Progenitor cell of endocrine pancreas (in vitro differentiated cells): ENCODE measurements around the gene ASS1. TPM values are rescaled to one million over a fixed set of nuclear protein-coding genes. Genes with fewer than 3 reads are reported as not detected.
"Not testable (repeated sequence)": the region's sequence is repeated elsewhere in the genome, so short reads cannot be mapped to it uniquely, and the experiment has no call there.

ENCODE experiments used
- DNase-seq: peaks from one replicate; pipeline ENCODE4 v3.0.0; 2021; ENCODE audit warnings: low spot score; ENCODE audit not compliant: unreplicated experiment
- H3K27ac Mint-ChIP-seq: 2 replicates; pipeline ENCODE4 v1.8.0; 2021; ENCODE audit warnings: mild to moderate bottlenecking, moderate library complexity, mixed read lengths
- H3K27me3 Mint-ChIP-seq: 2 replicates; pipeline ENCODE4 v1.8.0; 2021; ENCODE audit warnings: mixed read lengths
- H3K36me3 Mint-ChIP-seq: 2 replicates; pipeline ENCODE4 v1.8.0; 2022; ENCODE audit warnings: mixed read lengths; ENCODE audit not compliant: insufficient read depth
- H3K4me1 Mint-ChIP-seq: 2 replicates; pipeline ENCODE4 v1.8.0; 2021; ENCODE audit warnings: low read depth, mixed read lengths
- H3K4me3 Mint-ChIP-seq: 2 replicates; pipeline ENCODE4 v1.8.0; 2021; ENCODE audit warnings: low read depth, mild to moderate bottlenecking, moderate library complexity, mixed read lengths
- H3K9me3 Mint-ChIP-seq: 2 replicates; pipeline ENCODE4 v1.8.0; 2021; ENCODE audit warnings: low read depth, mixed read lengths
- CTCF ChIP-seq: fragments of 200-600 bp; sonication (generic); IDR thresholded peaks from one replicate; pipeline ENCODE4 v1.5.0; 2021; ENCODE audit warnings: antibody characterized with exemption, mild to moderate bottlenecking; ENCODE audit not compliant: unreplicated experiment
- total RNA-seq: library from RNA; stranded (reverse); gene quantifications from 2 replicates; pipeline ENCODE4 v1.2.1, GENCODE V29; 2021

The ASS1 gene
- total RNA-seq, 1 donor from 2014 or later = 6.5 TPM

GRCh38 chr9:130400870-130401269, 43.9 kb upstream of the ASS1 start:
- no peak for TF ChIP-seq CTCF
- Mint-ChIP-seq H3K36me3 (no peaks in the 10 kb centered on the region), H3K4me1 (no peaks in the 10 kb centered on the region), H3K9me3 (no peaks in the 10 kb centered on the region), H3K27me3 (no peaks in the 10 kb centered on the region), H3K27ac (no peak overlapping the region), H3K4me3 (no peak overlapping the region)
- DNase-seq = no peak

- H3K4me3 Mint-ChIP-seq, H3K9me3 Mint-ChIP-seq, DNase-seq, H3K27ac Mint-ChIP-seq, H3K4me1 Mint-ChIP-seq, H3K36me3 Mint-ChIP-seq, H3K27me3 Mint-ChIP-seq: not testable (repeated sequence)
Measured at GRCh38 chr9:130401742-130402141, 43.0 kb upstream of the ASS1 start.

- H3K4me1 Mint-ChIP-seq = no peaks in the 10 kb centered on the region
- no peaks in the 10 kb centered on the region for H3K27me3 Mint-ChIP-seq
- H3K4me3 Mint-ChIP-seq = no peak overlapping the region
- DNase-seq = no peak
- H3K36me3 Mint-ChIP-seq = no peaks in the 10 kb centered on the region
- no peaks in the 10 kb centered on the region for H3K9me3 Mint-ChIP-seq
- H3K27ac Mint-ChIP-seq = no peak overlapping the region
- no peak for TF ChIP-seq CTCF
Measured at GRCh38 chr9:130402243-130402642, 42.5 kb upstream of the ASS1 start.

GRCh38 chr9:130402645-130403440, 41.9 kb upstream of the ASS1 start:
- H3K27ac Mint-ChIP-seq = no peak overlapping the region
- H3K36me3 Mint-ChIP-seq = no peaks in the 10 kb centered on the region
- TF ChIP-seq CTCF = no peak
- no peaks in the 10 kb centered on the region for H3K9me3 Mint-ChIP-seq
- H3K4me3 Mint-ChIP-seq = no peak overlapping the region
- H3K27me3 Mint-ChIP-seq = no peaks in the 10 kb centered on the region
- no peaks in the 10 kb centered on the region for H3K4me1 Mint-ChIP-seq
- no peak for DNase-seq

GRCh38 chr9:130405657-130406257, 39.0 kb upstream of the ASS1 start:
- Mint-ChIP-seq H3K36me3 (no peaks in the 10 kb centered on the region), H3K4me3 (no peak overlapping the region), H3K27me3 (no peaks in the 10 kb centered on the region), H3K27ac (no peak overlapping the region), H3K9me3 (no peaks in the 10 kb centered on the region), H3K4me1 (no peaks in the 10 kb centered on the region)
- no peak for TF ChIP-seq CTCF
- no peak for DNase-seq
